ENCODE data around the gene PXDN.
"Not testable (repeated sequence)": the region's sequence is repeated elsewhere in the genome, so short reads cannot be mapped to it uniquely, and the experiment has no call there.

DNA sequence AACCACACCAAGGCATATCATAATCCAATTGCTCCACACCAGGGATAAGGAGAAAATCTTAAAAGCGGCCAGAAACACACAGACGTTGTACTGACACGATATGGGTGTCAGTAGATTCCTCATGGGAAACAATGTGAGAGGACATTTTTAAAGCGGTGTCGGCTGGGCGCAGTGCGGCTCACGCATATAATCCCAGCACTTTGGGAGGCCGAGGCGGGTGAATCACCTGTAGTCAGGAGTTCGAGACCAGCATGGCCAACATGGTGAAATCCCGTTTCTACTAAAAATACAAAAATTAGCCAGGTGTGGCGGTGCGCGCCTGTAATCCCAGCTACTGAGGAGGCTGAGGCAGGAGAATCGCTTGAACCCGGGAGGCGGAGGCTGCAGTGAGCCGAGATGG, 11.0 kb downstream of the PXDN start:
- TF ChIP-seq, protein P1, sequence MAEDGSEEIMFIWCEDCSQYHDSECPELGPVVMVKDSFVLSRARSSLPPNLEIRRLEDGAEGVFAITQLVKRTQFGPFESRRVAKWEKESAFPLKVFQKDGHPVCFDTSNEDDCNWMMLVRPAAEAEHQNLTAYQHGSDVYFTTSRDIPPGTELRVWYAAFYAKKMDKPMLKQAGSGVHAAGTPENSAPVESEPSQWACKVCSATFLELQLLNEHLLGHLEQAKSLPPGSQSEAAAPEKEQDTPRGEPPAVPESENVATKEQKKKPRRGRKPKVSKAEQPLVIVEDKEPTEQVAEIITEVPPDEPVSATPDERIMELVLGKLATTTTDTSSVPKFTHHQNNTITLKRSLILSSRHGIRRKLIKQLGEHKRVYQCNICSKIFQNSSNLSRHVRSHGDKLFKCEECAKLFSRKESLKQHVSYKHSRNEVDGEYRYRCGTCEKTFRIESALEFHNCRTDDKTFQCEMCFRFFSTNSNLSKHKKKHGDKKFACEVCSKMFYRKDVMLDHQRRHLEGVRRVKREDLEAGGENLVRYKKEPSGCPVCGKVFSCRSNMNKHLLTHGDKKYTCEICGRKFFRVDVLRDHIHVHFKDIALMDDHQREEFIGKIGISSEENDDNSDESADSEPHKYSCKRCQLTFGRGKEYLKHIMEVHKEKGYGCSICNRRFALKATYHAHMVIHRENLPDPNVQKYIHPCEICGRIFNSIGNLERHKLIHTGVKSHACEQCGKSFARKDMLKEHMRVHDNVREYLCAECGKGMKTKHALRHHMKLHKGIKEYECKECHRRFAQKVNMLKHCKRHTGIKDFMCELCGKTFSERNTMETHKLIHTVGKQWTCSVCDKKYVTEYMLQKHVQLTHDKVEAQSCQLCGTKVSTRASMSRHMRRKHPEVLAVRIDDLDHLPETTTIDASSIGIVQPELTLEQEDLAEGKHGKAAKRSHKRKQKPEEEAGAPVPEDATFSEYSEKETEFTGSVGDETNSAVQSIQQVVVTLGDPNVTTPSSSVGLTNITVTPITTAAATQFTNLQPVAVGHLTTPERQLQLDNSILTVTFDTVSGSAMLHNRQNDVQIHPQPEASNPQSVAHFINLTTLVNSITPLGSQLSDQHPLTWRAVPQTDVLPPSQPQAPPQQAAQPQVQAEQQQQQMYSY (CRISPR knock-in tag; IDR thresholded peaks at IDR 0.05): not testable (repeated sequence)
- TF ChIP-seq, protein P2, sequence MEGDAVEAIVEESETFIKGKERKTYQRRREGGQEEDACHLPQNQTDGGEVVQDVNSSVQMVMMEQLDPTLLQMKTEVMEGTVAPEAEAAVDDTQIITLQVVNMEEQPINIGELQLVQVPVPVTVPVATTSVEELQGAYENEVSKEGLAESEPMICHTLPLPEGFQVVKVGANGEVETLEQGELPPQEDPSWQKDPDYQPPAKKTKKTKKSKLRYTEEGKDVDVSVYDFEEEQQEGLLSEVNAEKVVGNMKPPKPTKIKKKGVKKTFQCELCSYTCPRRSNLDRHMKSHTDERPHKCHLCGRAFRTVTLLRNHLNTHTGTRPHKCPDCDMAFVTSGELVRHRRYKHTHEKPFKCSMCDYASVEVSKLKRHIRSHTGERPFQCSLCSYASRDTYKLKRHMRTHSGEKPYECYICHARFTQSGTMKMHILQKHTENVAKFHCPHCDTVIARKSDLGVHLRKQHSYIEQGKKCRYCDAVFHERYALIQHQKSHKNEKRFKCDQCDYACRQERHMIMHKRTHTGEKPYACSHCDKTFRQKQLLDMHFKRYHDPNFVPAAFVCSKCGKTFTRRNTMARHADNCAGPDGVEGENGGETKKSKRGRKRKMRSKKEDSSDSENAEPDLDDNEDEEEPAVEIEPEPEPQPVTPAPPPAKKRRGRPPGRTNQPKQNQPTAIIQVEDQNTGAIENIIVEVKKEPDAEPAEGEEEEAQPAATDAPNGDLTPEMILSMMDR (IDR thresholded peaks at IDR 0.05): not testable (repeated sequence)
